GM19468 (cell line): ENCODE measurements around the gene ARHGAP24.

ENCODE experiments used
- ATAC-seq: cut with Tn5 transposase; IDR thresholded peaks from one replicate; pipeline ENCODE4 v1.9.1; 2021; ENCODE audit warnings: mild to moderate bottlenecking, moderate library complexity, moderate number of reproducible peaks; ENCODE audit not compliant: unreplicated experiment; ENCODE audit errors: extremely low read depth

Gene ARHGAP24

GRCh38 chr4:85570388-85570787 lies 95.4 kb downstream of the ARHGAP24 start:
- no peak for ATAC-seq

DNA sequence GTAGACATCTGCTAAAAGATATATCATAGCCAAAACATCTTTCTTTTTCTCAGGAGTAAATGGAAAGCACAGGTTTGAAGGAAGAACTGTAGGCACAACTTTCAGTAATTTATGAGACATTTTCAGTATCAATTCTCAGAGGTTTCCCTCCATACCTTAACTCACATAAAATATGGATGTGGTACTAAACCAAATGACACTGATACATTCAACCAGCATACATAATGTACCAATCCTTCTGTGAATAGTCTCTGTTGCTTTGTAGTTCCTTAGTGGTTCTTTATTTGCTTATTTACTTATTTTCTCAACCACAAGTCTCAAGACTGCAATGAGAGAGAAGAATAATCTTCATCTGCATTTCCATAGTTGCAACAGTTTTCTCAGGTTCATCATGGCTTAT lies 96.1 kb downstream of the ARHGAP24 start:
- peak; percentile 24 for ATAC-seq

DNA sequence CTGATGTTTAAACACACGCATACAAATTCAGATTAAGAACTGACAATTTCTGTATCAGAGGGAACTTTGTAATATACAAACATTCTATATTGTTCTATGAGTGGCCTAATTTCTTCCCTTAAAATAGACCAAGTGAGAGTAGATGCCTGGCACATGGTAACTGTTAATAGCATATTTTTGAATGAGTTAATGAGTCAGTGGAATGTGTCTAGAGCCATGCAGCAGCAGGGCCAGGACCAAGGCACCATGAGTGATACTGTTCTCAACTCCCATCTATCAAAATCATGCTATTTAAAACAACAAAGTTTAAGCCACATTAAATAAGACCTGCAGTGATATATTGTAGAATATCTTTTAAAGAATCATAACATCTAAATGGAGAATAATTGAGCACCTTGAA lies 98.3 kb downstream of the ARHGAP24 start:
- no peak for ATAC-seq

DNA sequence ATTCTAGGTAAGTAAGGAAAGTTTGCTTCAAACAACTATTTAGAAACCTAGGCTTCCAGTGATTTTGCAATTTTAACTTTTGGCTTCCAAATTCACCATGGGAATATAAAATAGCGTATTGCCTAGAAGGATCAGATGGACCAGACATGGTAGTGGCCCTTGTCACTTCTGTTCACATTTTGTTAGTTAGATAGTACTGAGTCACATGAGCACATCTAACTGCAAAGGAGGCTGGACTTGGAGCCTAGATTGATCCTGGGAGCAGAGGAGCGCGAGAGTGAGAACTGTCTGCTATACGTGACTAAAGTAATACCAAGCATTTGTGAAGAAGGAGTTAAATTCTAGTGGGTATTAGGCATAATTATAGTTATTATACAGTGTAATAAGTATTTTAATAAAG lies 102.4 kb downstream of the ARHGAP24 start:
- no peak for ATAC-seq

DNA sequence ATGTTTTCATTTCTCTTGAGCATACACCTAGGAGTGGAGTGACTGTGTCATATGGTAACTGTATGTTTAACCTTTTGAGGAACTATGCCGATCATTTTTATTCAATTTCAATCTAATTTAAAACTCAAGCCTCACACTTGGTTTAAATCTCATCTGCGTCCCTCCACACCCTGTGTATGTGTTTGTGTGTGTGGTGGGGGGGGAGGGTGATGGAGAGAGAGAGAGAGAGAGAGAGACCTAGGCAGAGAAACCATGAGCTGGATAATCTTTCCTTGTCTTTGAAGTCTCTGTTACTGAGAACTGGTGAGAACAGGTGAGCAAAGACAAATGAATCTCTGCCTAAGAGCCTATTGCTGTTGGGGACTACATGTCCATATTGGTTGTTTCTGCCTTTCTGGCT lies 105.0 kb downstream of the ARHGAP24 start:
- ATAC-seq, result no peak

DNA sequence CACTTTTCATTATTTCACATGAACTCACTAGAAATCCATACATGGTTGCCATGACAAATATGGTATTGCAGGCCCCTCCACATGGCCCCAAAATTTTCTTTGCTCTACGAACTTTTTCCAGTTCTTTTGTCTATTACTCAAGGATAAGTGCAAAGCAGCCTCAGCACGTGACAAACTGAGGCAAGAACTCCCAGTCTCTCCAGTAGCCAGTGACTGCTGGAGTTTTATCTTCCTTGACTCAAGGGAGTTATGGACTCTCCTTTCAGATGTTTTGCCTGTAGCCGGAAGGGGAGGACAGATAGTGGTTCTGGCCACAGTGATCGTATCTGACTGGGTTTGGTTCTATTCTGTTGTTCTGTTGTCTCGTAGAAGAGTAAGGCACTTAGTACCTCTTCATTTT lies 105.5 kb downstream of the ARHGAP24 start:
- ATAC-seq, result no peak

- ATAC-seq, result no peak
These were observed 113.0 kb downstream of the ARHGAP24 start for GRCh38 chr4:85587952-85588351.

DNA sequence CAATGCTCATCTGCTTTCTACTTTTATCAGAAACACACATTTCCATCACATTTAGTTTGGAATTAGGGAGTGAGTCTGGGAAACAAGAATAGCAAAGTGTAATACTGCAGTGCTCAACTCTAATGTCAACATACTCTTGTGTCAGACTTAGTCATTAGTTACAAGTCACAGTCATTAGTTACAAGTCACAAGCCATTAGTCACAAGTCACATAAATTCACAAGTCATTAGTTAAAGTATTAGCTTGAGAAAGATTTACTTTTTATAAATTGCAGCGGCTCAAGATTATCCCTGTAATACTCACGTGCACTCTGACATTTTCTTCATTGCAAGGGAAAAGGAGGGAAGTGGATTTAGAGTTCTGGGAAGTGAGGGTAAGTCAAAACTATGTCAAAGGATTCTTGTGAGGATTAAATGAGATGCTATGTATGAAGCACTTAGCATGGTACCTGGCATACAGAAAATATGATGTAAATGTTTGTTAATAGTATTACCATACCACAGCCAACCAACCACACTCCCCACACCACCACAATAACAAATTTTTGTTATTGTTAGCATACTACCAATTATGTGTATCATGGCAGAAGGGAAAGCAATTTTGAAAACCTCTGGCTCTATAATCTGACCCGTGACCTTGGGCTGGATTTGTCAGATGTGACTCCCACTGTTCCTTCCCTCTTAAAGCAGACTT lies 116.6 kb downstream of the ARHGAP24 start:
- no peak for ATAC-seq

GRCh38 chr4:85595098-85595775 lies 120.3 kb downstream of the ARHGAP24 start:
- no peak for ATAC-seq

- ATAC-seq, result no peak
These were observed 121.0 kb downstream of the ARHGAP24 start for GRCh38 chr4:85595796-85596559.

DNA sequence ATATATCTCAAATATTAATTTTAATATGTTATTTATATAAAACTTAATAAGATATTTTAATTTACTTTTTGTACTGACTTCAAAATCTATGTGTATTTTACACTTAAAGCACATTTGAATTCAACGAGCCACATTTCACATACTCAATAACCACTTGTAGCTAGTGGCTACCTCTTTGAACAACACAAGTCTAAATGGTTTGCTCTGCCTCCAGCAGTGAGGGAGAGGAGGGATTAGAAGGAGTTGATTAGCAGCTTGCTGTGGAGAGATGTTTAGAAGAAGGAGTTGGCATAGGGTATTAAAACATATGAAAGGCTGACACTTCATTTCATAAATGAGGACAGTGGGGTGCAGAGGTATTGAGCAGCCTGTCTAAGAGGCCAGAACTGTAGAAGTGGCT lies 124.0 kb downstream of the ARHGAP24 start:
- ATAC-seq, result no peak

DNA sequence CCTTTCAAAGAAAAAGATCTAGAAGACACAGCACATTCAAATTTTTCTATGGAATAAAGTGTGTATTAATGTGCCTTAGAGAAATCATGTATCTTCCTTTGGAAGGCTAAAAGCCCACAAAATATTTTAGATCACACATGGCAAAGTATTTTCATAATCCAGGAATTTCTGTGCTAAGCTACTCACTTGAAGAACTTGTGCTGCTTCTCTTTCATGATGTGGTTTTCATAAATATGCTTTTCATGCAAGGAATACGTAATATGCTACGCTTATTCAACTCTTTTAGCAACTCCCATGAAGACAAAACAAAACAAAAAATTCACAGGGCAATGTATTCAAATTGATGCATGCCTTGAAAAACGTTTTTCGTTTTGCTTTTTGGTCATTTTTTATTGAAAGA lies 125.6 kb downstream of the ARHGAP24 start:
- no peak for ATAC-seq

DNA sequence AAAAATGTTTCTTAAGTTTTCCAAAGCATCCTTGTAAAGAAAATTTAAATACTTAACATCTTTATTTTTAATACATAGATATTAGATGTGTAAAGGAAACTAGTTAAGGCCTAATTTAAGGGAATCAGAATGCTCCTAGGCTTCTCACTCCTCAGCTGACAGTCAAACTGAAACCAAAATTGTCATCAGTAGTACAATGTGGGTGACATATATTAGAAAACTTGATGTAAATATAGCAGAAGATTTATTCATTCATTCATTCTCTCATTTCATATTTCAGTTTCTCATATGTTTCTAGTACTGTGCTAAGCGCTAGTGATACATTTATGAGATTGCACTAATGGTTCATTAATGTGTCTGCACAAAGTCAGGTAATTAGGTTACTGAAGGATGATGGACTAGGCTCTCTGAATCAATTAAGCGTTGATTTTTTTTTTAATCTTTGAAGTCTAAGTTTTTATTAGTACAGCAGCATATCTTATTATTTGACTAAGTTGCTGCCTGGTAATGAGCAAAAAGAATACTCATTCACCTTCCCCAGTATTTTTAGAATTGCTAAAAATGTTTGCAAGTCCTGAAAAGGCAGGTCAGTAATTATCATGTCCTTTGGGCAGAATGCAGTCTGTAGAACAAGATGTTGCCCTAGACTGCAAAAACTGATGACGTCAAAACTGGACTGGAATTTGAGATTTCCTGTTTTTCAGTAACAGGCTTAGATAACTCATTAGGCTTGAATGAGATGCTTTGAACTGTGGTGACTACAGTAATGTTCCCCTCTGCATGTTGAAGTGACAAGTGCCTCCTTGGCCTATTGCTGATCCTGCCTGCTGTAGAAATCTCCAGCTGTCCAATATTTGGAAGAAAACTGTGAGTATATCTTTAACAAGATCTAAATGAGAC lies 128.7 kb downstream of the ARHGAP24 start:
- ATAC-seq, result no peak

GRCh38 chr4:85606505-85606904 lies 131.6 kb downstream of the ARHGAP24 start:
- no peak for ATAC-seq

GRCh38 chr4:85607624-85608023 lies 132.7 kb downstream of the ARHGAP24 start:
- ATAC-seq, result peak; percentile 73

- peak; percentile 74 for ATAC-seq
These were observed 135.5 kb downstream of the ARHGAP24 start for GRCh38 chr4:85610450-85610849.

DNA sequence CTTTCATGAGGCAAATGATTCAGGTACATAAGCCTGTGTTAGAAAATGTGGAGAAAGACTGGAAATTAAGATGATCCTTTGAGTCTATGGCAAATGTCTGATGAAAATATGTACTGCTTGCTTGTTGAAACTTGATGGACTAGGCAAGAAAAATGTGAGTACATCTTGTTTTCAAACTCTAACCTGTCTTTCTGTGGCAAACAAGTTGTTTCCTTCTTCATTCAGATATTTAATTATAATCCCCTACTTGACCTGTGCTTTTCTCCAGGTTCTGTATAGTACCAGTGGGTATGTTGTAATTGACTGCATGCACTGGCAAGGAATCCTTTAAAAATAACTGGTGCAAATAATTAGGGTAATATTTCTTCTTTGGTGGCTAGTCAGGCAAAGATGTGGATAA lies 136.7 kb downstream of the ARHGAP24 start:
- ATAC-seq, result no peak

- no peak for ATAC-seq
These were observed 139.0 kb downstream of the ARHGAP24 start for GRCh38 chr4:85613901-85614300.

- no peak for ATAC-seq
These were observed 141.0 kb downstream of the ARHGAP24 start for GRCh38 chr4:85615952-85616351.

- no peak for ATAC-seq
These were observed 142.3 kb downstream of the ARHGAP24 start for GRCh38 chr4:85617202-85617601.
